Measurements from ENCODE around the gene RIPK1.
A peak's percentile ranks its signal among the peaks of the same experiment; 100 is the strongest.
"Not testable (repeated sequence)": the region's sequence is repeated elsewhere in the genome, so short reads cannot be mapped to it uniquely, and the experiment has no call there.

Gene RIPK1

DNA sequence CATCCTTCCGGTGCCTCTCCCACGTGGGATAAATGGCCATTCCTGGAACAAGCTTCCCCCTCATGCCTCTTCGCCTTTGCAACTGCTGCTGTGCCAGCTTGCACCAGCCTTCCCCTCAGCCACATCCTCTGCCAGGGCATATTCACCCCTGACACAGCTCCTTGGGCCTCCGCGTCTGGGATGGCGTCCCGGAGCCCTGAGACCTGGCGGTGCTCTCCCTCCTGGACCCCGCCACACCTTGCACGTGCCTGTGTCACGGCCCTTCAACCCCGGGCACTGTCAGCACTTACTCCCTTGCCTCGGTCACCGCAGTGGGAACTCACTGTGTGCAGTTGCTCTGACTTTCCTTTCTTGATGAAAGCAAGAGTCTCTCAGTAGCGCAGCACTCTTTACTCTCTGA is 63.4 kb downstream of the RIPK1 start:
- DNase-seq (ENCODE audit: insufficient read length, low spot score) (no peak), FAIRE-seq (no peak)

DNA sequence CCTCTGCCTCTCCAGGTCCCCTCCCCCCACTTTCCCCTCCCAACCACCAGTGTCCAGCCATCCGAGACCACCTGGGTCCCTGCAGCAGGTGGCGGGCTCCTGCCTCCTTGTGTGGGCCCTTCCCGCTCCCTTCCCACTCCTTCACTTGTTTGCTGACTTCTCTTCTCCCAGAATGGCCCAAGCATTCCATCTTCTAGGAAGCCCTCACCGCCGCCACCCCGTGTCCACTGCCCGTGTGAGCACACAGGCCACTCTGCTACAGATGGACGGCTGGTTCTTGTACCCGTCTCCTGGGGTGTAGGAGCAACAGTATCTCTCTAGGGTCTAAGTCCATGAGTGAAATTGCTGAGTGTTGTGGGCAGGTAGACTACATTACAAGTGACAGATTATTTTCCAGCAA is 65.2 kb downstream of the RIPK1 start:
- DNase-seq (ENCODE audit: insufficient read length, low spot score) (no peak), FAIRE-seq (no peak)

DNA sequence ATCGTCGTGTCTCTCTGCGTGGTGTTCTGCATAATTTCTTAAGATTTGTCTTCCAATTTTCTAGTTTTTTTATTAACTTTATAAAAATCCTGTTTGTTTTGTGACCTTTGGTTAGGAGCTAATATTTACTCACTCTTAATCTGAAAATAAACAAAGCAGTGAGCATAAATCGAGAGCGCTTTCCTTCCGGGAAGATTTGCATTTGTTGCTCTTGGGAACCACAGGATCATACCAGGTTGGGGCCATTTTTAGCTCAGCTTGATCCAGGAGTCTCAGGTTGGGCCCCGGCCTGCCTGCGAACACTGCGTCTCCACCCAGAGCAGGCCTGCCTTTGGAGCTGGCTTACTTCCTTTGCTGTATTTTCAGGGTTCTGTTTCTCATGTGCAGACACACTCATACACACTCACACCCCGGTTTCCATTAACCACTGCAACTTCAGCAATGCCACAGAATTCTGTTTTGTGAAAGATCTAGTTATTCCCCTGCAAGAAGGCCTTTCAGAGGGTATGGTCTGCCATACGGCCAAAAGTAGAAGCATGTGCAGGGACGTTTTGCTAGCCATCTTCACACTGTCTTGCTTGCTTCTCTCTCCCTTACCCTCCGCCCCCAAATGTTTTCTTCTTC is 67.5 kb downstream of the RIPK1 start:
- FAIRE-seq, result no peak
- DNase-seq (ENCODE audit: insufficient read length, low spot score), result no peak

DNA sequence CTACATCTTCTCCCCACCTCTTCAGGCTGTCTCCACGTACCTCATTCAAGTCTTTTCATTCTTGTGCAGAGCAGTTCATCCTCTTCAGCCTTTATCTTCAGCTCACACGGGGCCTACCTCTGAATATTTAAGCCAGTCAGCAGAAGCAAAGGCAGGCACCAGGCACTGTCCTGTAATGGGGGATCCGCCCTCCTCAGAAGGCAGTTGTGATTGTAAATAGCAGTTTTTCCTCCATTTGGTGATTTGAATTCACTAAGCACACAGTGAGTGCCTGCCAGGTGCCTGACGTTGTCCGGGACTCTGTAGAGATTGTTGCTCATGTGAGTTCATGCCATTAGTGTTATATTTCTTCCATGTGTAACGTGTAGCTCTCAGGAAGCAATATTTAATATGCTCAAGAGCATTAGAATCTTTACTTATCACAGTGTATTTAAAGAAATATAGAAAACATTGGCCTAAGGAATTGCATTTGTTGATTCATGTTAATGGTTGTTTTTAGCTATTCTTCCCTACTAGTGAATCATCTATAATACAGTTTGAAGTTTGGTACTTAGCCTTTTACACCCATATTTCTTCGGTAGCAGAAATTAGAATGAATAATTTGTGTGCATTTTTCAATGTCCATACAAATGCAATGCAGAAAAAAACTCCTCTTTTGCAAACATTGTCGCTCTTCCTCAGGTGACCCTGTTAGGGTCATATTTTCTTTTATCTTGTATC is 68.2 kb downstream of the RIPK1 start:
- no peak for DNase-seq (ENCODE audit: insufficient read length, low spot score)
- no peak for FAIRE-seq

DNA sequence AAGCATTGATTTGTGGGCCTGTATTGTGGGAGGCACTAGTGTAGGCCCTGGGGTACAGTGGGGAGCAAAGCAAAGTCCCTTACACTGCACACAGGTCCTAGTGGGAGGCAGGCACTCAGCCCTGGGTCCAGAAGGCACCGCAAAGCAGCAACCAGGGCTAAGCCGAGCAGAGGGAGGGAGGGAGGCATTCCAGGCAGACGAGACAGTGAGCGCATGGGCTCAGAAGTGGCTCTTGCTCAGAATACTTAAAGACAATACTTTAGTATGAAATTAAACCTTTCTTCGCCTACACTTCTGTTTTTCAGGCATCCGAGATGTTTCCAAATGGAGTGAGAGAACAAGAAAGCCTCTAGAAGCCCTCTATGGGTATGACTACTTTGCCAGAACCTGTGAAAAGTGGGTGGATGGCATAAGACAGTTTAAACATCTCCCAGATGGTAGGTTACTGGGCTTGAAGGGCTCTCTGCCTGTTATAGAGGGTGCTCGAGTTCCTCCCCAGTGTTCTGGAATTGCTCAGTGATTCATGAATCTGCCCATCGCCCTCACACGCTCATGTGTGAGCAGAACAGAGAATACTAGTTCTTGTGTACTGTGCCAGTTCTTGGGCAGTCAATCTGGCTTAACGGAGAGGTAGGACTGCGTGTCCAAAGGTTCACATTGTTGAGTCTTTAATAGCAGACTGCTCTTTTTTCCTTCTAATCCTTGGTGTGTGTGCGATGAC is 68.9 kb downstream of the RIPK1 start:
- FAIRE-seq (no peak), DNase-seq (ENCODE audit: insufficient read length, low spot score) (no peak)

DNA sequence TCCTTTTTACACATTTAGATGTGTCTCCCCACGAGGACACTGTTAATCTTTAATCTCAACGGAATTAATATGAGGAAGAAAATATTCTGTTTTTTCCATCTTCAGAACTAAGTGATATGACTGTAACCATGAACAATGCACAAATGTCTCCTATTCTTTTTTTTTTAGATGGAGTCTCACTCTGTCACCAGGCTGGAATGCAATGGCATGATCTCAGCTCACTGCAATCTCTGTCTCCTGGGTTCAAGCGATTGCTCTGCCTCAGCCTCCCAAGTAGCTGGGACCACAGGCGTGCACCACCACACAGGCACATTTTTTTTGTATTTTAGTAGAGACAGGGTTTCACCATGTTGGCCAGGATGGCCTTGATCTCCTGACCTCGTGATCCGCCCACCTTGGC is 69.6 kb downstream of the RIPK1 start:
- not testable (repeated sequence) for FAIRE-seq

DNA sequence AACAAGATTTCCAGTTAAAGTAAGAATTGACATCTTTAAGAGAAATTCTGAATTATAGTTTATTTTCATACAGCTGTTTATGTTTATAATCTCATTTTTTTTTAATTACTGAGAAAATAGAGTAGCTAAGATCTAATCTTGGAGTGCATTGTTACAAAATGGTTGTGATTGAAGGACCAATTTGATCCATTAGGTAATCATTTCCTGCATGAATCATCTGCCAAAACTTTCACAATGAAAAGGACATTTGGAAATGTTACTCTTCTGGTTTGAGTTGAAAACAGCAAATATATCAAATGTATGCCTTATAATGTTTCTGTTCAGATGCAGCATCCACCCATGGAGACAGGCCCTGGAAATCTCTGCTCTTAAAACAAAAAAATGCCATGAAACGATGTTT is 70.0 kb downstream of the RIPK1 start:
- FAIRE-seq, result no peak
- DNase-seq (ENCODE audit: insufficient read length, low spot score), result no peak

More for the DNA sequence above, 69.6 kb downstream of the RIPK1 start:
- not testable (repeated sequence) for DNase-seq (ENCODE audit: insufficient read length, low spot score)

DNA sequence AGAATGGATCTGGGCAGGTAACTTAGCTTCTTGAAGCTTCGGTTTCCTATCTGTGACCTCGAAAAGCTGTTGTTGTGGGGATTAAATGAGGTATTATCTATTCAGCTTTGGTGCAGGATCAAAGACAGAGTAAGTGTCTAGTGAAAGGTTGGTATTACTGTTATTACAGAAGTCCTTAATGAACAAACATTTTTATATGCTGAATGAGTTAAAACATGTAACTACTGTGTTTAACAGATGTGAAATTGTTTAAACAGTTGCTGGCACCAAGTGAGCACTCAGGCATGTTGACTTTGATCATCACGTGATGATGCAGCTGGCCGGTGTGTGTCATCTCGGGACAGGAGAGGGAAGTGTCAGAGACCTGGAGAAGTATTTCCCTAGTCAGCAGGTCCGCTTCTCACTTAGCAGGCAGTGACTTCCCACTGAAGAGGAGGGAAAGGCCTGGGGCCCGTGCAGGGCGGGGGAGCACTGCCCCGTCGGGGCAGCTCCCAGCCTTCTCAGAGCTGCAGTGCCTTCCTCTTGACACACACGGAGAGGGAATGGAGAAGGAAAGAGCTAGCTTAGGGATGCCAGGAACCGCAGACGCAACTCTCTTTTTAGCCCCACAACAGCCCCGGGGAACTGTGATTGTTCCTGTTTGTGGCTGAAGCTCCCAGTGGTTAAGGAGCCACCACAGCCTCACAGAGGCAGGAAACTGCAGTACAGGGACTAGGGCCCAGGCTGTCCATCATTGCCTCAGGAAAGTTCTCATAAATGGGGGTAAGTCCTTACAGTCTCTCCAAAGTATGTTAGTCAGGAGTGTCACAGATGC is 71.0 kb downstream of the RIPK1 start:
- FAIRE-seq (no peak), DNase-seq (ENCODE audit: insufficient read length, low spot score) (no peak)

DNA sequence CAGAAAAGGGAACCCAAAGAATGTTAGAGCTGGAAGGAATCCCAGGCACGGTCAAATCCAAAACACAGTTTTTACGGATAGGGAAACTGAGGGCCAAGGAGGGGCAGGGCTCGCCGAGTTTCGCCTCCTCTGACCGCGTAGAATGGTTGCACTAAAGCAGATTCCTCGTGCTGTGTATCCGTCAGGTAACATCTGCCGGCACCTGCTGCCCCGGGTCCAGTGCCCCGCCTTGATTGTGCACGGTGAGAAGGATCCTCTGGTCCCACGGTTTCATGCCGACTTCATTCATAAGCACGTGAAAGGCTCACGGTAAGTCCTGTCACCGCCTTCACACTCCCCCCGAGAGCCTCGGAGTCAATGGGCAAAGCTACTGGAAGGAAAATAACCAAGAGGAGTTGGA is 71.9 kb downstream of the RIPK1 start:
- DNase-seq (ENCODE audit: insufficient read length, low spot score), result no peak
- no peak for FAIRE-seq

DNA sequence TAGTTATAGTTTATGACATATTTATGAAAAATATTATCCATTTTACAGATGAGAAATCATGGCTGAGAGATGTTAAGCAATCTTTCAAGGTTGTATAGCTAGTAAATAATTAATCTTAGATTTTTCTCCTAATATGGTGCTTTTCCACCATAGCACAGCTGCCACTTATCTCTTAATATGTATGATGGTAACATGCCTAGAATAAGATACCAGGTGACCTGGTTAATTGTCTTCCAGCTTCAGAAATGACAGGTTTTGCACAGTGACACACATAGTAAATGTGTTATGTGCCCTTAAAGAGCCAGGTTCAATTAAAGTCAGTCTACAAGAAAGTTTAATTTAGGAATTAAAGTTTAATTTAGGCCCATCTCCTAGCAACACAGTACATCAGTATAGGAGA is 74.2 kb downstream of the RIPK1 start:
- DNase-seq (ENCODE audit: insufficient read length, low spot score), result no peak

DNA sequence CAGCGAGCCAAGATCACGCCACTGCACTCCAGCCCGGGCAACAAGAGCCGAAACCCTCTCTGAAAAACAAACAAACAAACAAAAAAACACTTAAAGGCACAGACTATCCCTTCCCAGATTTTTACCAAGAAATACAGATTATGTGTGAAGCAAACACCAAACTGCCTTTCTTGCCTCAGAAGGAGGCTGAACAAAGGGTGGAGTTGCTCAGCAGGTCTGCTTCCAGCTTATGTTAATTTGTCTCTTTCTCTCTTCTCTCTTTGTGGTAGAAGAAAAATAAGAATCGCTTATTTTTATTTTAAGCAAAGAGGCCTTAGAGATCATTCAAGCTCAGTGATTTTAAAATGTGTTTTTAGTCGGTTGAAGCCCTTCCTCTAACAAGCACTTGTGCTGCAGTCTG is 74.9 kb downstream of the RIPK1 start:
- no peak for FAIRE-seq
- no peak for DNase-seq (ENCODE audit: insufficient read length, low spot score)

More for the DNA sequence above, 74.2 kb downstream of the RIPK1 start:
- no peak for FAIRE-seq

DNA sequence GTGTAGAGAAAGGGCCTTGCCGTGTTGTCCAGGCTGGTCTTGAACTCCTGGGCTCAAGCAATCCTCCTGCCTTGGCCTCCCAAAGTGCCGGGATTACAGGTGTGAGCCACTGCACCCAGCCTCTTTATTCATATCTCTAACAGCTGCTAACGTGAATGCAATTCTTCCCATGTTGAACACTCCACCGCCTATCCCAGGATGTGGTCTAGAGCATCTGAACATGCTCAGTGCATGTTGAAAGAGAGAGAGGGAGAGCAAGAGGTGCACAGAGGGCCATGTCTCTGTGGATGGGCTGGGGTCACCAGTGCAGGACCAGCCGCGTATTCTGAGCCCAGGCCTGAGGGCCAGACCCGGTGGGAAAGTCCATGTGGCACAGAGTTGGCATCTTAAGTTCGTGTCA is 76.3 kb downstream of the RIPK1 start:
- FAIRE-seq, result no peak
- no peak for DNase-seq (ENCODE audit: insufficient read length, low spot score)

DNA sequence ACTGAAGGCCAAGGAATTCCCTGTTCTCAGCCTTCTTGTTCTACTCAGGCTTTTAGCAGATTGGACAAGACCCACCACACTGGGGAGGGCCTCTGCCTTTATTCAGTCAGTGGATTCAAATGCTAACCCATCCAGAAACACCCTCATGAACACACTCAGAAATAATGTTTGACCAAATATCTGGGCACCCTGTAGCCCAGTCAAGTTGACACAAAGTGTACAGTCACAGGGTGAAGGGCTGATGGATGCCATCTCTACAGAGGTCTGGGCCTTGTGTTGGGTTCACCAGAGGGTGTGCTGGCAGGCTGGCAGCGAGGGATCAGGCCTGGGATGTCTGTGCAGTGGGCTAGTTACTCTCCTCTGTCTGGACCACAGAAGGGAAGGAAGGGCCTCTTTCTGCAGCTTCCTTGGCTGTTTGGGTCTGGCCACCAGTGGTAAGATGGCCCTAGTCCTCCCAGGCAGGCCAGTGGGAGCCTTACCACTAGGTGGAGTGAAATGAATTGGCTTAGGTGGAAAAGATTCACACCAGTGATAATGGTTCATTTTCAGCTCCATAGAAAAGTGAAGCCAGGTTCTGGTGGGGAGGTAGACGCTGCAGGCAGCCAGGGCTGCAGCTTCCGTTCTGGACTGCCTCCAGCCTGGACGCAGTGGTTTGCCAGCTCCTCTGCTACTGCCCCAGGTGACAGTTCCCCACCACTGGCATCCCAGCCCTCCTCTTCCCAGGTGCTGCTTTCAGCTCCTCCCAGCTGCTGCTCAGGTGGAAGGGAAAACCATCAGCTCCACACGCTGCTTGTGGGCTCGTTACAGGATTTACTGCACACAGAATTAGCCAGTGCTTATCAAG is 79.8 kb downstream of the RIPK1 start:
- DNase-seq (ENCODE audit: insufficient read length, low spot score), result no peak
- no peak for FAIRE-seq

DNA sequence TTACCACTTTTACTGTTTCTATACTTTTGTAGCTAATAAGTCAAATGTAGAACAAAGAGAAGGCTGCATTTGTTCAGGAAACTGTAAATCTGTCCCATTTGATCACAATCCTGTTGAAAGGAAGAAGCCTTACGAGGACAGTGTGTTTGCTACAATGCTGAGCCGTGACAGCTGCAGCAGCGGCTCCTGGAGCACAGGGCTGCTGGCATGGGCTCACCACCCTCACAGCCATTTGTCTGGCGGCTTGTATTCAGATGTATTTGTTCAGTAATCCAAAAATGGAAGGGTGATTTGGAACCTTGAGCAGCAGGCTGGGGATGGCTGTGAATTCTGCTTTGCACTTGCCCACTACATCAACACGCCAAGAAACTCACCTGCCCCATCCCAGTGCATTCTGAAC is 83.4 kb downstream of the RIPK1 start:
- FAIRE-seq (no peak), DNase-seq (ENCODE audit: insufficient read length, low spot score) (no peak)

DNA sequence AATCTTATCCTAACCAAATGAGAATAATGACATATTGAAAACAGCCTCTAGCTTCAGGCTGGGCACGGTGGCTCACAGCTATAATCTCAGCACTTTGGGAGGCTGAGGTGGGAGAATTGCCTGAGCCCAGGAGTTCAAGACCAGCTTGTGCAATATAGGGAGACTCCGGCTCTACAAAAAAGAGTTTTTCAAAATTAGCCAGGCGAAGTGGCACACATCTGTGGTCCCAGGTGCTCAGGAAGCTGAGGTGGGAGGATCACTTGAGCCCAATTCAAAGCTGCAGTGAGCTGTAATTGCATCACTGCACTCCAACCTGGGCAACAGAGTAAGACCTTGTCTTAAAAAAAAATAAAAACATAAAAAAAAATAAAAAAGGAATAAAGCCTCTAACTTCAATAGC is 84.4 kb downstream of the RIPK1 start:
- no peak for FAIRE-seq
- DNase-seq (ENCODE audit: insufficient read length, low spot score), result no peak

DNA sequence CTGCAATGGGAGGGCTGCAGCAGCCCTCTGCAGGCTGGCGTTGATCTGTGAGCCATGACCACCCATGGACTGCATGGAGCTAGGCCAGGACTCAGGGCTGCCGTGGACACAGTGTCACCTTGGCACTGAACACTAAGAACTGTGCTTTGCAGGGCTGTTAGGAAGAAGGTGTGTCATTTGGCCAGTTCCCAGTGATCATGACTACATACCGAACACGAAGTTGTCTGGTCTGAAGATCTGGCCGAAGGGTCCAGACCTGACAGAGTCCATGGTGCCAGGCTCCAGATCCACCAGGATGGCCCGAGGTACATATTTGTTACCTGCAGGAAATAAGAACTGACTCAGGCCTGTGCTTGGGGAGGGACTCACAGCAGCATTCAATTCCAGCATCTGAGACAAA is 87.1 kb downstream of the RIPK1 start:
- not testable (repeated sequence) for FAIRE-seq; DNase-seq (ENCODE audit: insufficient read length, low spot score)

DNA sequence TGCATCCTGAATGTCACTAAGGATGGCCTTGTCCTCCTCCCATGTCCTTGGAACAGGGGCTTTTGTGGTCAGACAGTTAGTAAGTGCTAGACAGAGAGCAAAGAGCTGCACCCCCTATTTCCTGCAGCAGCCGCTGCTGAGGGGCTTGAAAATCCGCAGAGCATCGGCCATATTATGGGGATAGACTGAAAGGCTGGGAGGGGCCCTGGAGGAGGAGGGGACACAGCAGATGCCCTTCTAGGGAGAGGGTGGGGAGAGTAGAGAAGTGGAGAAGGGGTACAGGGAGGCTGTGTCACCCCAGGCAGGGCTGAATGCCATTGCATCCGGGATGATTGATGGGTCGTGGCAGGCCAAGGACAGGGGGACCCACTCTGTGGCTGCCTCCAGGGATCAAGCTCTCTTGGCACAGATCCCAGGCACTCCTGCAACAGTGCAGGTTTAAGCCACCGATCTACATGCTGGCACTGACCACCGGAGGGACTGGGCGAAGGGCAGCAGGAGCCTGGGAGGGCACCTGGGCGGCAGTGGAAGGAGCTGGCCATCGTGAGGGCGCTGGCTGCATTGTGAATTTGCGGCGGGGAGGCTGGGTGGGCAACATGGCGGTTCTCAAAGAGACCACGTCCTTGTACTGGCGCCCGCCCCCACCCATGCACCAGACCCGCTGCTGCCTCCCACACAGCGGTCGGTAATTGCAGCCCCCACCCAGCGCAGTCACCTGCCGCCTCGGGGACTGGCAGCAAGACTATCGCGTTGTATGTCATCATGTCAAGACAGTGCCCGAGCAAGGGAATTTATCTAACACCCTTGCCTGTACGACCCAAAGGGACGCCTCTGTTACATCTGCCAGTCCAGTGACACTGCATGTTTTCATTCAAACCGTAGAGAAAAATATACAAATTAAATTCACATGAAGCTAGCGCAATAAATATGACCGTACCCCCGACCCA is 88.2 kb downstream of the RIPK1 start:
- DNase-seq (ENCODE audit: insufficient read length, low spot score), result peak; percentile 32
- not testable (repeated sequence) for FAIRE-seq

DNA sequence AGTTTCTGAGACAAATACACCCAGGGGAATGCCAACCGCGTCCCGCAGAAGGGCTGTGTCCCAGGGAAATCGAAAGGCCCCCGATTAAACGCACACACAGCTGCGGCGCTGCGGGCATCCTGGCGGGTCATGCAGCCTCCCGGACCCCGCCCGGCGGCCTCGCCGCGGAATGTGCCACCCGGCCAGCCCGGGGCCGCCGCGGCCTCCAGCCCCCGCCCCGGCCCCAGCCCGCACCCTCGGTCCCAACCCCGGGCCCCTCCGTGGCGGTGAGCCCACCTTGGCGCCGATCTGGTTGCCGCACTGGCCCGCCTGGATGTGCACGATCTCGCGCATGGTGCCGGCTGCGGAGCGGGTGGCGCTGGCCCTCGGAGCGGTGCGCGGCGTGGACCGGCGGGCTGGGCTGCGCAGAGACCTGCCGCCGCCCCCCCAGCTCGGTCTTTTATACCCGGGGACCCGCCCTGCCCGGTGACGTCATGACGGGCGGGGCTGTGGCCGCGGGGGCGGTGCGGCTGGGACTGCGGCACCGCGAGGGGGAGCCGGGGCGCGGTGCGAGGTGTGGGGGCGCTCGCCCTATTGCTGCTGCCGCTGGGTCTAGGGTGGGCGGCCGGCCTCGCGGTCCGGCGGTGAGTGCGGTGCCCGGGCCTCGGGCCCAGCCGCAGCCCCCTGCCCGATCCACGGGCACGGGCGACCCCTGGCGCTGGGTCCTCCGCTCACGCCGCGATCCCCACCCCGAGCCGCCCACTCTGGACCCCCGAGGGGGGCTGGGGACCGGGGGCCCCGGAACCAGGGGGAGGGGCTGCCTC is 89.0 kb downstream of the RIPK1 start, which contains the start of gene TUBB2A:
TSS of gene TUBB2A (minus strand) at position 414 of the 803 bp plus-strand sequence. CDS start at position 333, 81 bp downstream.
- DNase-seq (ENCODE audit: insufficient read length, low spot score), result peak; percentile 93
- FAIRE-seq, result peak; percentile 87

All from HTR-8/SVneo (cell line).